Cardiac muscle cell (in vitro differentiated cells and primary cell): ENCODE measurements around the gene GRIA3. TPM values are rescaled to one million over a fixed set of nuclear protein-coding genes. Genes with fewer than 3 reads are reported as not detected.
"Not testable (repeated sequence)": the region's sequence is repeated elsewhere in the genome, so short reads cannot be mapped to it uniquely, and the experiment has no call there.

Experiments
- DNase-seq, 2 donors: peaks; one replicate each; pipeline versions ENCODE4 v3.0.0 to v3.0.0-alpha.2; 2010 to 2017; ENCODE audit warnings: low read depth in 1 of 2, low spot score in 1 of 2
- H3K27ac ChIP-seq: fragments of 200-600 bp; sonication (generic); 2 replicates; pipeline ENCODE4 v1.5.1; 2016
- H3K27me3 ChIP-seq: fragments of 200-600 bp; sonication (generic); 2 replicates; pipeline ENCODE4 v1.6.0; 2016; ENCODE audit warnings: control low read depth
- H3K36me3 ChIP-seq: fragments of 200-600 bp; sonication (generic); 2 replicates; pipeline ENCODE4 v1.5.1; 2016; ENCODE audit warnings: control low read depth
- H3K4me1 ChIP-seq: fragments of 200-600 bp; sonication (generic); 2 replicates; pipeline ENCODE4 v1.8.1; 2017; ENCODE audit warnings: low read depth, mild to moderate bottlenecking, mixed run types
- H3K4me3 ChIP-seq: fragments of 200-600 bp; sonication (generic); 2 replicates; pipeline ENCODE4 v1.5.1; 2016; ENCODE audit warnings: mild to moderate bottlenecking
- H3K9me3 ChIP-seq: fragments of 200-600 bp; sonication (generic); 2 replicates; pipeline ENCODE4 v1.5.1; 2017; ENCODE audit warnings: low read depth, mild to moderate bottlenecking, control low read depth
- polyA plus RNA-seq: library from polyadenylated mRNA; unstranded; fragments of >200 nt; fragmentation: Nextera tagmentation; extraction: Ambion mirVana; gene quantifications from 2 replicates; pipeline ENCODE4 v1.2.1, GENCODE V29; 2016
- total RNA-seq: library from RNA; depleted of rRNA; stranded (reverse); fragments of >200 nt; gene quantifications from 2 replicates; pipeline ENCODE4 v1.2.3, GENCODE V29; 2016
- TF ChIP-seq, protein P1 (sequence below): IDR thresholded peaks from 2 replicates; pipeline ENCODE4 v1.5.1; 2012; ENCODE audit warnings: low read depth, mild to moderate bottlenecking, low read length

Gene GRIA3
- total and polyA plus RNA-seq, 2 experiments from 2014 or later: 2.8 to 6.1 TPM

DNA sequence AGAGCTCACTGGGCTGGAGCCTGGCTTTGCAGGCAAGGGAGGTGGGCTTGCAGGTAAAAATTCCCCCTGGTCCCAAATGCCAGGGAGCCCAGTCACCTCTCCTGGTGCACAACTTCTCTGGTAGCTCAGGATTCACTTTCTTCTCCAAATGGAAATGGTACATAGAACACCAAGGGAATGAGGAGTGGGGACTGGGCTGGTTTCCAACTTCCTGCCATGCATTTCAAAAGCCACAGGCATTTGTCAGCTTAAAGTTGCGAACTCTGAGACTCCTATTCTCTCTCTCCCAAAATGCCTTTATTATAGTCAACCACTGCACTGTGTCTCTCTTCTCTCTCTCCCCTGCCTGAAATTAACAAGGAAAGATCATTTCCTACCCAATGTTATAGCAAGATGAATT, 177.3 kb downstream of the GRIA3 start:
- no peak overlapping the region for H3K4me3 ChIP-seq
- no peaks in the 10 kb centered on the region for H3K9me3 ChIP-seq
- no peaks in the 10 kb centered on the region for H3K36me3 ChIP-seq
- H3K27ac ChIP-seq: no peak overlapping the region
- TF ChIP-seq, protein P1, sequence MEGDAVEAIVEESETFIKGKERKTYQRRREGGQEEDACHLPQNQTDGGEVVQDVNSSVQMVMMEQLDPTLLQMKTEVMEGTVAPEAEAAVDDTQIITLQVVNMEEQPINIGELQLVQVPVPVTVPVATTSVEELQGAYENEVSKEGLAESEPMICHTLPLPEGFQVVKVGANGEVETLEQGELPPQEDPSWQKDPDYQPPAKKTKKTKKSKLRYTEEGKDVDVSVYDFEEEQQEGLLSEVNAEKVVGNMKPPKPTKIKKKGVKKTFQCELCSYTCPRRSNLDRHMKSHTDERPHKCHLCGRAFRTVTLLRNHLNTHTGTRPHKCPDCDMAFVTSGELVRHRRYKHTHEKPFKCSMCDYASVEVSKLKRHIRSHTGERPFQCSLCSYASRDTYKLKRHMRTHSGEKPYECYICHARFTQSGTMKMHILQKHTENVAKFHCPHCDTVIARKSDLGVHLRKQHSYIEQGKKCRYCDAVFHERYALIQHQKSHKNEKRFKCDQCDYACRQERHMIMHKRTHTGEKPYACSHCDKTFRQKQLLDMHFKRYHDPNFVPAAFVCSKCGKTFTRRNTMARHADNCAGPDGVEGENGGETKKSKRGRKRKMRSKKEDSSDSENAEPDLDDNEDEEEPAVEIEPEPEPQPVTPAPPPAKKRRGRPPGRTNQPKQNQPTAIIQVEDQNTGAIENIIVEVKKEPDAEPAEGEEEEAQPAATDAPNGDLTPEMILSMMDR: no peak
- no peaks in the 10 kb centered on the region for H3K4me1 ChIP-seq
- no peaks in the 10 kb centered on the region for H3K27me3 ChIP-seq
- DNase-seq: peak in 1 of 2 donors; percentile 32

DNA sequence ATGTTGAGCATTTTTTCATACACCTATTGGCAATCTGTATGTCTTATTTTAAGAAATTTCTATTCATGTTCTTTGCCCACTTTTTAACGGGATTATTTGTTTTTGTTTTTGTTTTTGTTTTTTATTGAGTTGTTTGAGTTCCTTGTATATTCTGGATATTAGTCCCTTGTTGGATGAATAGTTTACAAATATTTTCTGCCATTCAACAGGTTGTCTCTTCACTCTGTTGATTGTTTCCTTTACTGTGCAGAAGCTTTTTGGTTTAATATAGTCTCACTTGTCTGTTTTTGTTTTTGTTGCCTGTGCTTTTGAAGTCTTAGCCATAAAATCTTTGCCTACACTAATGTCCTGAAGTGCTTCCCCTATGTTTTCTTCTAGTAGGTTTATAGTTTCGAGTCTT, 202.1 kb downstream of the GRIA3 start:
- H3K4me3 ChIP-seq, H3K36me3 ChIP-seq, H3K27me3 ChIP-seq, DNase-seq, H3K27ac ChIP-seq, H3K9me3 ChIP-seq, H3K4me1 ChIP-seq: not testable (repeated sequence)

DNA sequence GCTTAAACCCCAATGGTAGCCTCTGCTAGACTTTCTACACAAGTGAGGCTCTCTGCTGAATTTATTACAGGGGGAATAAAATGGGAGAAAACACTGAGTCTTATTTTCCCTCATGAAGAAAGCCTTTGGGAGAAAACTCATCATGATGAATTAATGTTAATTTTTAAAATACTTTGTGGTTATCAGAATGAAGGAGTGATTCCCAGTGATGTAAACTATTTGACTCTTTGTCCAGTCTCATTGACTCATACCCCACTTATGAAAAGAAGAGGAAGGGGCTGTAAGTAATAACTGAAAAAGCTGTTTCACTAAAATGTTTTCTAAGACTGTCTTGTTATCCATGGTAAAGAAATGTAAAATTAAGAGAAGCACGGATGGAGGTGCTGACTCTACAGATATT, 208.8 kb downstream of the GRIA3 start:
- TF ChIP-seq, protein P1: no peak
- Histone ChIP-seq H3K27me3 (no peaks in the 10 kb centered on the region), H3K27ac (no peak overlapping the region), H3K4me3 (no peak overlapping the region), H3K4me1 (no peaks in the 10 kb centered on the region), H3K36me3 (no peaks in the 10 kb centered on the region), H3K9me3 (no peaks in the 10 kb centered on the region)
- no peak for DNase-seq

DNA sequence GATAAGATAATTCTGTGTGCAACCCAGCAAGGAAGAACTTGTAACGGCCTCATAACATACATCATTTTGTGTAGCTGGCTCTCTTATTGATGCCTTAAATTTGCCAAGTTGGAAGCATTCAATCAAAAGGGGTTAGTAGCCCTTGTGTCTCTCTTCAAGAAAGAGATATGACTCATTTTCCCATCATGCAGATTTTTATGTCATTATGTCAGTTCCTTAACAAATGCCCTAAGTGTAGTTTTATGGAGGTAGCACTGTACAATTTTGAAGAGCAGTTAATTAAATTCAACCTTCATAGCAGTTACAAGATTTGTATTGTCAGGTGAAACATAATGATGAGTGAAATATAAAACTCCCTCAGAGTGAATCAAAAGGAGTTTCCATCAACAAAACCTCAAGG, 215.6 kb downstream of the GRIA3 start:
- no peak for DNase-seq
- H3K36me3 ChIP-seq: no peaks in the 10 kb centered on the region
- H3K27me3 ChIP-seq: no peaks in the 10 kb centered on the region
- no peaks in the 10 kb centered on the region for H3K4me1 ChIP-seq
- TF ChIP-seq, protein P1: no peak
- no peak overlapping the region for H3K27ac ChIP-seq
- H3K4me3 ChIP-seq: no peak overlapping the region
- no peaks in the 10 kb centered on the region for H3K9me3 ChIP-seq

DNA sequence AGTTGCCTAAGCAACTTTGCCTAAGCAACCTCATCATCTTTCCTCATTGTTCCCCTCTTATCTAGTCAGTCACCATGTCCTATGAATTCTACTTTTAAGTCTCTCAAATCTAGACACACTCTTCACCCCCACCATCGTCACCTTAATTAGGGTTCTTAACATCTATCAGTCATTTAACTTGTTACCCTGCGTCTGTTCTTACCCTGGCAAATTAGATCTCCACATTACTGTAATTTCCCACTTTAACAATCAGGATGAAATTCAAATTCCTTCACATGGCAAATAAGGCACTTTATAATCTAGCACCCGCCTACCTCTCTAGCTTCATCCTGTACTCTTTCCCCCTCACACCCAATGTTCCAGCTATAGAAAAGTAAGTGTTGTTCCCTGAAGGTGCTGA, 221.2 kb downstream of the GRIA3 start:
- Histone ChIP-seq H3K27ac (no peak overlapping the region), H3K27me3 (no peaks in the 10 kb centered on the region), H3K9me3 (no peaks in the 10 kb centered on the region), H3K4me3 (no peak overlapping the region), H3K4me1 (no peaks in the 10 kb centered on the region), H3K36me3 (no peaks in the 10 kb centered on the region)
- DNase-seq: no peak
- TF ChIP-seq, protein P1: no peak

DNA sequence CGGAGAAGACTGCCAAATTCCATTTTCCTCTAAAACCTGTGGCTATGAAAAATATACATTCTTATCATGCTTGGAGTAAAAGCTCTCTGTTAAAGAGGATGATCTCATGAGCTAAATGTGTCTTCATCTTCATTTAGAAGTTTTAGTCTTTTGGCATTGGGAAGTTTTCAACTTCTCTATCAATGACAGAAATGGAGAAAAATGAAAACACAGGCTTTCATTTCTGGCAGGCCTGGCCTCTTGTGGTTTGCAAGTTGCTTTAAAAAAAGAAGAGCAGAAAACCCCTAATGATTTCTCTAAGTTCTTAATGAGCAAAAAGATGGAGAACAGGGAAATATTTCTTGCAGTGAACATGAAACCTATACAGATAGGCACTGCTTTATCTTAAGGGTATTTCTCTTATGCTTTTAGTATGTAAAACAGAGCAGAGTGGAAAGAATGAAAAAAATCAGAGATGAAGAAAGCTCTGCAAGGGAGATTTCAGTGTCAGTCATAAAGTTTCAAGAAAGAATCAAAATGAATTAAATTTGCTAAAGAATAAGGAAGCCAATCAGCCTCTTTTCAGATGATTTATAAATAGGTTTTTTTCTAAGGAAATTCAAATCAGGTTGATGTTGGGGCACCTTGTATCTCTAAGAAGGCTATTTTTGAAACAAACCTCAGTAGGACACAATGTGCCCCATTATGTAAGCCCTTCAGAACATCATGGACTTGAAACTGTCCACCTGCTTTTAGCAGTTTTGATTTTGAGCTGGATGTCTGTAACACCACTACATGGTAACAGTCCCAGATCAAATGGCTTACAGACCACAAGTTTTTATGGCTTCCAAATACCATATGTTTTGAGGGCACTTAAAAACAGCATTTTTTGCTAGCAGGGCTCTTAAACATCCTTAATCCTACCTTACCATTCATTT, 225.0 kb downstream of the GRIA3 start:
- TF ChIP-seq, protein P1: no peak
- H3K4me1 ChIP-seq: no peaks in the 10 kb centered on the region
- peak in 1 of 2 donors; percentile 4 for DNase-seq
- no peaks in the 10 kb centered on the region for H3K9me3 ChIP-seq
- no peak overlapping the region for H3K27ac ChIP-seq
- no peak overlapping the region for H3K4me3 ChIP-seq
- no peaks in the 10 kb centered on the region for H3K36me3 ChIP-seq
- H3K27me3 ChIP-seq: no peaks in the 10 kb centered on the region
